SKM-1 treated with dmso at 0.1 percent for 144 hours (cell line): ENCODE data around the gene GNPTAB.
A peak's percentile ranks its signal among the peaks of the same experiment; 100 is the strongest.

Experiments
- DNase-seq: peaks from one replicate; lab custom pipeline; 2025; ENCODE audit not compliant: unreplicated experiment; lab: John Stamatoyannopoulos, UW

GNPTAB gene

GRCh38 chr12:101809208-101809607 is 21.6 kb downstream of the GNPTAB start:
- DNase-seq, result no peak

DNA sequence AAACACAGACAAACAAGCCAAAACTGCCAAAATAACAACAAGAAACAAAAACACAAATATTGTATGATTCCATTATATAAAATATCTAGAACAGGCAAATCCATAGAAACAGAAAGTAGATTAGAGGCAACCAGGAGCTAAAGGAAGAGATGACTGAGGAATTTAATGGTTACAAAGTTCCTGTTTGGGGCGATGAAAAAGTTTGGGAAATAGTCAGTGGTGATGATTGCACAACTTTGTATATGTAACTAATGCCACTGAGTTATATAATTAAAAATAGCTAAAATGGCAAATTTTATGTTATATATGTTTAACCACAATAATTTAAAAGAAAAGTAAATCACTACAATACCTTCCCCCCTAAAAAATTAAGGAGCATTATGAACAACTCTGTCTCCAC is 24.5 kb downstream of the GNPTAB start:
- no peak for DNase-seq

DNA sequence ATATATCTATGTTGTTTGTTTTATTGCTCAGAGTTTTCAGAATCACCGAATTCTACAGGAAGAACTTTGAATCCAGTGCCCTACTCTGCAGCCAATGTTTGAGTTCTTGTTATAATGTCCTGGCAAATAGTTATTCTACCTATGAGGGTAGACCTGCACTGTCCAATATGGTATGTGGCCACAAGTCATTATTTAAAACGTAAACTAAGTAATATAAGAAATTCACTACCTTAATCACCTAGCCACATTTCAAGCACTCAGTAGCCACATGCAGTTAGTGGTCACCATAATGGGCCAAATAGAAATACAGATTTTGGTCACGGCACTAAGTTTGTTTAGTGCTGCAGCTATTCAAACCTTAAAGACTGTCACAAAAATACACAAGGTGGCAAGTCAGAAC is 26.4 kb downstream of the GNPTAB start:
- no peak for DNase-seq

- DNase-seq, result no peak
These were observed 26.8 kb downstream of the GNPTAB start for GRCh38 chr12:101803978-101804377.

DNA sequence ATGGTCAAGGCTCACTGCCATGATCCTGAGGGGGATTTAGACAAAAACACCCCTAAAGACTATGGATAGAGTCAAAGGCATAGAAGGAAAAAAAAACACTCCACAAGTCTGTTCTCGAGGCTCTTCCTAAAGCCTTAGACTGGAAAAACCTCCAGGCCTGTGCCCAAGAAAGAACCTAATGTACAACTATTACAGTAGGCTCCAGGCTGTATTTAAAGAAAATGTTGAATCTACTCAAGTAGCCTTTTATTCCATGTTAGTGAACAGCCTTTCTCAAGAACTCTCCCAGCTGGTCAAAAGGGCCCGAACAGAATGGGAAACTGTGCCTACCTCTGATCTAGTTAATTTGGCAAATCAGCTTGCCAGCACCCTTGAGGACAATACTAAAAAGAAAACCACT is 28.3 kb downstream of the GNPTAB start:
- no peak for DNase-seq

GRCh38 chr12:101799774-101800173 is 31.0 kb downstream of the GNPTAB start:
- no peak for DNase-seq

DNA sequence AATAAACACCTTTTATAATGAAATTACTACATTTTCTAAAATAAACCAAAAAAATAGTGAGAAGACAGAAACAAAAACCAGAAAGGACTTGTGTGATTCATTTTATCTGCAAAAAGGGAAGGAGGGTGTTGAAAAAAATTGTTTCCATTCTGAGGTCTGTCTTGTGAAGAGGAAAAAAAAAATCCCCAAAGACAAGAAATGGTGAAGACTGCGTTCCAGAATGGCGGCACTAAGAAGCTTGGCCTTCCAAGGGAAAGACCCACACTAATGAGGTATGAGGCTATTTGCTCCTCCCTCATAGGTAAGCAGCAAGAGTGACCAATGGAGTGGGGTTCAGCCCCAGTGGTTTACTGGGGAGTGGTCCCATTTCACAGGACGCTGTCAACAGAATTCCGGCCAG is 35.0 kb downstream of the GNPTAB start:
- DNase-seq, result no peak

DNA sequence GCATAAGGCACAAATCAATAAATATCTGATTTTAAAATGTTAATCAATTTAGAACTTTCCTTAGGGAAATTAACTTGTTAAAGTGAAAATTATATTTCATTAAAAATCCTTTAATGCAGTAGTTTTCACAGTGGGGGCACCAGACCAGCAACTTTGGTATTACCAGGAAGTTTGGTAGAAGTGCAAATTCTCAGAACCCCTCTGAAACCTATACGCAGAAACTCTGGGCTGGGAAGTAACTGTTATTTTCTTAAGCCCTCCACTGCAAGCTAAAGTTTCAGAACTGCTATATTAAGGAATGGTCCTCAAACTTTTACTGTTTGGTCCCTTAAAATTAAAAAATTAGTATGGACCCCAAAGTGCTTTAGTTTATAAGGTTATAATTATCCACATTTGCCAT is 35.7 kb downstream of the GNPTAB start:
- DNase-seq, result no peak

- DNase-seq, result no peak
These were observed 36.2 kb downstream of the GNPTAB start for GRCh38 chr12:101794574-101794973.

DNA sequence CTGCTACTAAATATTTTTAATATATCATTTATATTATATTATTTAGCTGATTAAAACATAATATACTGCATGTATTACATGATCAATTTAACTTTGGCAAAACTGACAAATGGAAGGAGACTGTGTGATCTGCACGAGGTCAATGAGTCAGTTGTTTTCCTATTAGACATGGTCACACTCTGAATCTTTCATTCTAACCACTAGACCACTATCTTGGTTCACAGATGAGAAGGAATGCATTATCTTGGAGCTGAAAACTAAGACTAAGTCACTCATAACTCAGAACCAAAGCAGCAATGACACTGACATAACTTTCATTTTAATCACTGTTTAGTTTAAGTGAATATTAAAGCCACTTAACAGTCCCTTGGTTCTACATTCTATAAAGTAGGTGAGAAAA is 37.4 kb downstream of the GNPTAB start:
- no peak for DNase-seq

DNA sequence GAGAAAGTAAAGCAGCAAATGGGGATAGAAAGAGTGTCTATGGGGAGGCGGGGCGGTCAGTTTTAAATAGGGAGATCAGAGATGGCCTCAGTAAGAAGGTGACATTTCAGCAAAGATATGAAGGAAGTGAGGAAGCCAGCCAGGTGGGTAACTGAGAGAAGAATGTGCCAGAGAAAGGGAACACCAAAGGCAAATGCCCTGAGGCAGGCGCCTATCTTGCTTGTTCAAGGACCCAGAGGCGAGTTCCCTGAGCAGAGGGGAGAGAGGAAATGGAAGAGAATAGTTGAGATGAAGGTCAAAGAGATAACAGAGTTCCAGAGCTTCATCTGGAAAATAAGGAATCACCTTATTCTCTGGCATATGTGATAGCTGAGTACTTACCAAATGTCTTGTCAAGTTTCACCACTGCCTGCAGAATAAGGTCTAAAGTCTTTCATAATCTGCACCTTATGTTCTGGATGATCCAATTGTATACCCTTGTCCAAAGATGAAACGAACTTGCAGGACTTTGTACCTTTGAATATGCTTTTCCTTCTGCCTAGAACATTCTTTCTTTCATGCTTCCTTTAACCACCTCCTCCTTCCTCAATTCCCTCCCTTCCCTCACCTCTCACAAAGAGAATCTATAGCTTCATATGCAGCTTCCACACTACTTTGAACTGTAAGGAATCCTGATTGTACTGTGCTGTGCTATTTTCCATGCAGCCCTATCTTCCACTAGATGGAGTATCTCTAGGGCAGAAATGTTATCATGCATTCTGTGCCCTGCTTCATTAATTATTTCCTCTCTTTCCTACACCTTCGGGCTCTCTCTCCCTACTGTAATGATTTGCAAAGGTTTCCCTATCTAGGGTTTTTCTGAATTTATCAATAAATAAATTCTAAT is 38.5 kb downstream of the GNPTAB start:
- DNase-seq, result no peak

- no peak for DNase-seq
These were observed 41.6 kb downstream of the GNPTAB start for GRCh38 chr12:101789171-101789570.

- DNase-seq, result no peak
These were observed 45.1 kb downstream of the GNPTAB start for GRCh38 chr12:101785671-101786070.

GRCh38 chr12:101784376-101784775 is 46.4 kb downstream of the GNPTAB start:
- no peak for DNase-seq

DNA sequence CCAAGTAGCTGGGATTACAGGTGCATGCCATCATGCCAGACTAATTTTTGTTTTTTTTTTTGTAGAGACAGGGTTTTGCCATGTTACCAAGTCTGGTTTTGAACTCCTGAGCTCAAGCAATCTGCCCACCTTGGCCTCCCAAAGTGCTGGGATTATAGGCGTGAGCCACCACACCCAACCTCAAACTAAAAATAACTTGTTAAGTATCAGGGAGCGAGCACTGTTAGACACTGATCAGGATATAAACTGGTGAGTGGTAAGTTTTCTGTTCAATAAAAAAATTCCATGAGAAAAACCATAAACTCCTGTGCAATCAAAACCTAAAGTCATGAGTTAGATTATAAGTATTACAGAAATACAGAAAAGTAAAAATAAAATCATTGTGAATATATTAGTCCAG is 46.9 kb downstream of the GNPTAB start:
- DNase-seq, result no peak

DNA sequence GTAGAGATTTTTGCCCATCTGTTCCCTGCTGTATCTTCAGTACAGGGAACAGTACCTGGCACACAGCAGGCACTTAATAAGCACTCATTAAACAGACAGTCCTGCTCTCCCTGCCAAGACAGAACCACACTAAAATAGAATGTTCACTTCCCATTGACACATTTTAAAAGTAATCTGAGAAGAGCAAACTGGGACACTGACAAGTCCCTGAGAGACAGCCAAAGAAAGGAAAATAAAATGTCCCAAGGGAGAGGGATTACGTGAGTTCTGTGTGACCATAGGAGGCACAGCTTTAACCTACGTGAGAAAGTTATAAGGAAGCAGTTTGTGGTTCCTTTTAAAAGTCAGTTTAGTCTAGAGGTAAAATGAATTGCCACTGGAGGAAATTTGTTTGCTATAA is 47.6 kb downstream of the GNPTAB start:
- no peak for DNase-seq

DNA sequence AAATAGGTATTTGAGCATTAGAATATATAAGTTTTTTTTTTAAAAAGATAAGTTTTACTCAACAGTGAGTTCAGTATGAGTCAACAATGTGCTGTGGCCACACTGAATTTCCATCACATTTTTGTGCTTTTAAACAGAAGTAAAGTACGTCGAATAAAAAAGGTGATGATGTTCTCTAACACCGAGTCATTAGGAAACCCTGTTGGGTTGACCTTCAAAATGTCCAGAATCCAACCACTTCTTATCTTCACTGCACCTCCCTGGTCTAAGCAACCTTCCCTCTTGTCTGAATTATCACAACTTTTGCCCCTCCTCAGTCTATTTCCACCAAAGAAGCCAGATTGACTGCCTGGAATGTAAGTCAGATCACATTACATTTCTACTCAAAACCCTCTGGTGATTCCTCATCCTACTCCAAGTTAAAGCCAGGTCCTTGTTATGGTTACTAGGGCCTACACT is 48.5 kb downstream of the GNPTAB start:
- DNase-seq, result no peak

DNA sequence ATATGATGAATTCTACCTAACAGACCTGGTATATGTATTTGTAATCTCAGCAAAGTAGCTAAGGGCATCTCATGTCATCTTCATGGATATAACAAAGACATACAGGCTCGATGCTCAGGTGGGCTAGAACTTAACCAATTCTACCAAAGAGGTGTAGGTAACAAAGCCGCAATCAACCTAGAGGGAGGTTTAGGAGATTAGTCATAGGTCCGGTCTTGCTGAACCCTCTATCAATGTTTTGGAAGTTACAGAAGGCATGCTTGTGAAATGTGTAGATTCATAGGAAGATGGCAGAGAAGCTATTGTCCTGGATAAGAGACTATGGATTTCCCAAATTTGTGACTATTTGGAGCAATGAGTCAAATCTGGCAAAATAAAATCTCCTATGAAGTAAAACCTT is 48.9 kb downstream of the GNPTAB start:
- no peak for DNase-seq

DNA sequence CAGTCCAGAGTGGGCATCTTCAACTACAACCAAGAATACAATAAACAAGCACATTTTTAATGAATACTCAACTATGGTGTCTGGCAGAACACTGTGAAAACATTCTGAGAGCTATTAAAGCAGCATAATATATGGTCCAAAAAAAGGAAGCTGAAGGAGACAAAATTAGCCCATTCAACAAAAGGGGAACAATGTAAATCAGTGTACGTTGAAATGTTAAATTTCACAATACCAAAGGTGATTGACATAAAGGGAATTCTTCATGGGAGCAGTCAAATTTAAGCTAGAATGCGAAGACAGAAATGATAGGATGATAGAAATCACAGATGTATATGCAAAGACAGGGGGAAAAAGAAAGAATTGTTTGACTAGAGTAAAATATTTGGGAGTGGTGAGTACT is 50.2 kb downstream of the GNPTAB start:
- peak; percentile 24 for DNase-seq

- no peak for DNase-seq
These were observed 51.1 kb downstream of the GNPTAB start for GRCh38 chr12:101779626-101780025.

- no peak for DNase-seq
These were observed 51.6 kb downstream of the GNPTAB start for GRCh38 chr12:101779200-101779599.

DNA sequence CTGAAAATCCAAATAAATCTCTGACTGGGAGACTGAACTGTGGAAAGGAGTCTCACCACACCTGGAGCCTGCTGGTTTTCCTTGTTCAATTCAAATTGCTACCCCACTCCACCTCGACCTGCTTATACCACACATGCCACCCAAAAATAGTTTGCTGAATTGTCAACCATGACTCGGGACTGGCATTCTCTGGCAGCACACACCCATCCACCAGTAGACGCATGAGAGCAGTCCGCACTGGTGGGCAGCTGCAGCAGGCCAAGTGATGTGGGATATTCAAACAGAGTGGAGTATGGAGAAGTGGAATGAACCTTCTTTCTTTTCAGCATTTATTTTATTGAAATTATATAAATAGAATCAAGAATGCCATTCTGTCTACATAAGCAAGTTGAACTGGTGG is 52.8 kb downstream of the GNPTAB start:
- DNase-seq, result no peak

- peak; percentile 28 for DNase-seq
These were observed 53.3 kb downstream of the GNPTAB start for GRCh38 chr12:101777485-101777884.
